ENCODE data around the gene TBC1D21.

Gene TBC1D21

GRCh38 chr15:73870700-73871408 is 2.5 kb upstream of the TBC1D21 start:
- Mint-ChIP-seq H3K27ac (no peak overlapping the region), H3K4me1 (ENCODE audit: low read depth) (peaks cover 7% of the 10 kb centered on the region), H3K27me3 (peaks cover 20% of the 10 kb centered on the region), H3K36me3 (no peaks in the 10 kb centered on the region), H3K4me3 (no peak overlapping the region), H3K9me3 (ENCODE audit: low read depth) (no peaks in the 10 kb centered on the region)

- Mint-ChIP-seq H3K27me3 (peaks cover 22% of the 10 kb centered on the region), H3K36me3 (no peaks in the 10 kb centered on the region)
Measured at GRCh38 chr15:73872346-73872745, 1.0 kb upstream of the TBC1D21 start.

DNA sequence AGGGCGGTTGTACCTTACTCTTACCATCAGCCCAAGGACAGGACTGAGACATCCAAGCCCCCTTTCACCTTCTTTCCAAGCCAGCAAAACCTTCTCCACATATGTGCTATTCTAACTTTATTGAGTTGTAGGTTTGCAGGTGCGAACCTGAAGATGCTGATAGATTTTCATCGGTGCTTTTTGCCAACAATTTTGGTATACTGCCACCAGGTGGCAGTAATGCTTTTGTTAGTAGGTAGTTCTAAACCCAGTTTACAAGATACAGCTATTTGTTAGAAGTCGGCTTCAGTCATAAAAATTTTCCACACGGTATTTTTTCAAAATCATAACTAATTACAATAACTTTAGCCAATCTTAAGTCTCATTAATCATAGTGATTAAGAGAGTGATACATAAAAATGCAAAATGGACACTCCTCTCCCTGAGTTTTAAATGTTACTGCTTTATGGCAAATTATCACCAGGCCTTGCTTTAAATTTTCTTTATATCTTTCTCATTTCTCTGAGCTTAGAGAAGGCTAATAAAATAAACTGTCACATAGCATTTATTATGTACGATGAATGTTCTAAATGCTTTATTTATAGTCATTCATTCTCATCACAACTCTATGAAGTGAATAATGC is 636 bp downstream of the TBC1D21 start:
- Mint-ChIP-seq H3K36me3 (no peaks in the 10 kb centered on the region), H3K27ac (no peak overlapping the region)

More at GRCh38 chr15:73872346-73872745, 1.0 kb upstream of the TBC1D21 start:
- no peaks in the 10 kb centered on the region for H3K9me3 Mint-ChIP-seq (ENCODE audit: low read depth)
- H3K27ac Mint-ChIP-seq = no peak overlapping the region
- no peak overlapping the region for H3K4me3 Mint-ChIP-seq
- H3K4me1 Mint-ChIP-seq (ENCODE audit: low read depth) = no peaks in the 10 kb centered on the region

DNA sequence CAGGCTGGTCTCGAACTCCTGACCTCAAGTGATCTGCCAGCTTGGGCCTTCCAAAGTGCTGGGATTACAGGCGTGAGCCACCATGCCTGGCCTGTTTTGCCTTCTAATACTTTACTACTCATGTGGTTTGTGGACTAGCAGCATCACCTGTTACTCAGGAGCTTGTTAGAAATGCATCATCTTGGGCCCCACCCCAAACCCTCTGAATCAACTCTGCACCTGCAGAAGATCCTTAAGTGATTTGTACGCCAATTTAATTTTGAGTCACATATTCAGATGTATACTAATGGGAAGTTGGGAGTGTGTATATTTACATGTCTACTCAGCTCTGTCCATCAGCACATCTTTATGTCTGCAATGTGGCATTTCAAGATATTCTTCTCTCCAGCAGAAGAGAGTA is 6.1 kb downstream of the TBC1D21 start:
- Mint-ChIP-seq H3K27me3 (peaks cover 13% of the 10 kb centered on the region), H3K27ac (no peak overlapping the region), H3K36me3 (no peaks in the 10 kb centered on the region), H3K9me3 (ENCODE audit: low read depth) (no peaks in the 10 kb centered on the region), H3K4me3 (no peak overlapping the region), H3K4me1 (ENCODE audit: low read depth) (no peaks in the 10 kb centered on the region)

More for the DNA sequence above, 636 bp downstream of the TBC1D21 start:
- H3K4me1 Mint-ChIP-seq (ENCODE audit: low read depth) = no peaks in the 10 kb centered on the region
- no peaks in the 10 kb centered on the region for H3K9me3 Mint-ChIP-seq (ENCODE audit: low read depth)
- H3K4me3 Mint-ChIP-seq = no peak overlapping the region
- H3K27me3 Mint-ChIP-seq = peaks cover 22% of the 10 kb centered on the region

- no peaks in the 10 kb centered on the region for H3K36me3 Mint-ChIP-seq
- H3K27ac Mint-ChIP-seq = no peak overlapping the region
- no peak overlapping the region for H3K4me3 Mint-ChIP-seq
- no peaks in the 10 kb centered on the region for H3K9me3 Mint-ChIP-seq (ENCODE audit: low read depth)
- H3K4me1 Mint-ChIP-seq (ENCODE audit: low read depth) = no peaks in the 10 kb centered on the region
- H3K27me3 Mint-ChIP-seq = peaks cover 10% of the 10 kb centered on the region
Measured at GRCh38 chr15:73881579-73882320, 8.4 kb downstream of the TBC1D21 start.

GRCh38 chr15:73882761-73883419 is 9.5 kb downstream of the TBC1D21 start:
- H3K36me3 Mint-ChIP-seq = no peaks in the 10 kb centered on the region
- H3K4me3 Mint-ChIP-seq = no peak overlapping the region
- no peaks in the 10 kb centered on the region for H3K4me1 Mint-ChIP-seq (ENCODE audit: low read depth)
- H3K27me3 Mint-ChIP-seq = peaks cover 10% of the 10 kb centered on the region
- H3K9me3 Mint-ChIP-seq (ENCODE audit: low read depth) = no peaks in the 10 kb centered on the region
- no peak overlapping the region for H3K27ac Mint-ChIP-seq

GRCh38 chr15:73884159-73884558 is 10.8 kb downstream of the TBC1D21 start:
- Mint-ChIP-seq H3K27ac (no peak overlapping the region), H3K4me1 (ENCODE audit: low read depth) (no peaks in the 10 kb centered on the region), H3K27me3 (peaks cover 10% of the 10 kb centered on the region), H3K4me3 (no peak overlapping the region), H3K36me3 (no peaks in the 10 kb centered on the region), H3K9me3 (ENCODE audit: low read depth) (no peaks in the 10 kb centered on the region)

- Mint-ChIP-seq H3K36me3 (no peaks in the 10 kb centered on the region), H3K9me3 (ENCODE audit: low read depth) (no peaks in the 10 kb centered on the region), H3K27me3 (peaks cover 10% of the 10 kb centered on the region), H3K4me1 (ENCODE audit: low read depth) (no peaks in the 10 kb centered on the region), H3K4me3 (no peak overlapping the region), H3K27ac (no peak overlapping the region)
Measured at GRCh38 chr15:73885954-73886700, 12.8 kb downstream of the TBC1D21 start.

DNA sequence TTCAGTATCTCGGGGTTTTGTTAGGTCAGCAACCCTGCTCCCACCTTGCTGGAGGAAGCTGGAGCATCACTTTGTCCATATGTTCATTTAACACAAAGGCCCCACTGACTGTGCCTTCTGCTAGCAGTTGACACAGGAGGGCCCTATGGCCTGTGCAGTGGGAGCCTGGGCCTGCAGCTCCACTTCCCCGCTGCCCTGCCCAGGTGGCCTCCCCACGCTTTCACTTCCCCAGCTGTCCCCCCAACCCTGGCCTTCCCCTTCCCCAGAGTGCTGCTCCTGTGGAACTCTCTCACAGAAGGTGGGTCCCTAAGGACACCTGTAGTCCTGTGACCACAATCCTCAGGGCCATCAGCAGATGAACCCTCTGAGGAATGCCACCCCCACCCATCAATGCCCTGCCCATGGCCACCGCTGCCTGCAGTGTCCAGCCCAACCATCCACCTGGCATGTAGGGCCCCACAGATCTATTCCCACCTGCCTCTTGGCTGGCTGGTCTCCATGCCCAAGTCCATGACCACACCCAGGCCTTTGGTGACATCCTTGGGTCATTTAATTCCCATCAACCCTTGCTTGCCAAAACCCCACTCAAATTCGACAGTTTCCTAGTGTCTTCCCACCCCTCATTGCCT is 13.5 kb downstream of the TBC1D21 start:
- peaks cover 10% of the 10 kb centered on the region for H3K27me3 Mint-ChIP-seq
- no peaks in the 10 kb centered on the region for H3K36me3 Mint-ChIP-seq
- no peak overlapping the region for H3K4me3 Mint-ChIP-seq
- no peaks in the 10 kb centered on the region for H3K4me1 Mint-ChIP-seq (ENCODE audit: low read depth)
- H3K27ac Mint-ChIP-seq = no peak overlapping the region
- H3K9me3 Mint-ChIP-seq (ENCODE audit: low read depth) = no peaks in the 10 kb centered on the region

DNA sequence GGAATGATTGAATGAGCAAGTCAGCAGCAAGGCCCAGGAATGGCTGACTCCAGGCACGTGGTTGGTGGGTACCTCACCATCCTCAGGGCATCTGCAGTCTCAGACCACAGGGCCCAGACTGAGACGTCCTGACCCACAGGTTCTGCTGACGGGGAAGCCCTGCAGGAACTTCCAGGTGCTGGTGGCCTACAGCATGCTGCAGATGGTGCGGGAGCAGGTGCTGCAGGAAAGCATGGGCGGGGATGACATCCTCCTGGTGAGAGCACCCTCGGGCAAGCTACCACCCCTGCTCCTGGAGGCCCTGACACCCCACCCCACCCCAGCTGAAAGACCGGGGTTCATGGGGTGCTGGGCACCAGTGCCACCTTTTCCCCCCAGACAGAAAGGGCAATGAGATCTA is 14.1 kb downstream of the TBC1D21 start:
- Mint-ChIP-seq H3K27me3 (peaks cover 7% of the 10 kb centered on the region), H3K36me3 (no peaks in the 10 kb centered on the region)

GRCh38 chr15:73888224-73889041 is 15.1 kb downstream of the TBC1D21 start:
- Mint-ChIP-seq H3K36me3 (peaks cover 4% of the 10 kb centered on the region), H3K27me3 (peaks cover 6% of the 10 kb centered on the region), H3K27ac (no peak overlapping the region), H3K9me3 (ENCODE audit: low read depth) (no peaks in the 10 kb centered on the region), H3K4me3 (no peak overlapping the region), H3K4me1 (ENCODE audit: low read depth) (no peaks in the 10 kb centered on the region)

More for the DNA sequence above, 14.1 kb downstream of the TBC1D21 start:
- Mint-ChIP-seq H3K9me3 (ENCODE audit: low read depth) (no peaks in the 10 kb centered on the region), H3K4me1 (ENCODE audit: low read depth) (no peaks in the 10 kb centered on the region), H3K27ac (no peak overlapping the region), H3K4me3 (no peak overlapping the region)

DNA sequence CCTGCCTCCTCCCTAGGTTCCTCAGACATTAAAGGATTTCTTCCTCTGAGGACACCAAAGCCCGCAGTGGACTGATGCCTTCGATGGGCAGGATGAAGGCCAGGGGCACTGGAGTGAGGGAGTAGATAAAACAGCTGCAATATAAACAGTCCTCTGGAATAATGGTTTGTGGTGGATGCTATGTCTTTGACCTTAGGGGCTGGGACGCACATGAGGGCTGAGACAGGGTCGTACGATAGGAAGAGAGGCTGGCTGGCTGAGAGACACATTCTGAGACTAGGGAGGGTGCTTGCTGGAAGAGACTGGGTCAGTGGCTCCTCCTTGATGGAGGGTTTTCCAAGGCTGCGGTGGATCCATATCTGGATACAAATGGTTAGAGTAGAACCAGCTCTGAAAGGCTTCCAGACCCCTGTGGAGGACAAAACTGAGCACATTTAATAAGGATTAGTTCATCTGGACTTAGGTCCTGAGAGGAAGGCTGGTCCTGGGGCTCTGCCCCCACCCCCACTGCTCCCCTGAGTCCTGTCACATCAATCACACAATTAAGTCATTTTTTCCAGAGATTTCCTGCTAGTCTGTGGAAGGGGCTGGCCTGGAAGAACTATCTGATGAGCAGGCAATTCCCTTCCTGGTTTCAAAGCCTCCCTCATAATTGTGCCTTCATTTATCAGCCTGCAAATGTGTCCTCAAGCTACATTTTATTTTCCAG is 15.8 kb downstream of the TBC1D21 start:
- no peak overlapping the region for H3K4me3 Mint-ChIP-seq
- no peak overlapping the region for H3K27ac Mint-ChIP-seq
- H3K36me3 Mint-ChIP-seq = peaks cover 4% of the 10 kb centered on the region
- no peaks in the 10 kb centered on the region for H3K4me1 Mint-ChIP-seq (ENCODE audit: low read depth)
- H3K27me3 Mint-ChIP-seq = peaks cover 2% of the 10 kb centered on the region
- no peaks in the 10 kb centered on the region for H3K9me3 Mint-ChIP-seq (ENCODE audit: low read depth)

- Mint-ChIP-seq H3K27me3 (peaks cover 2% of the 10 kb centered on the region), H3K9me3 (ENCODE audit: low read depth) (no peaks in the 10 kb centered on the region), H3K27ac (no peak overlapping the region)
Measured at GRCh38 chr15:73889762-73890124, 16.4 kb downstream of the TBC1D21 start.

More at GRCh38 chr15:73889762-73890124, 16.4 kb downstream of the TBC1D21 start:
- Mint-ChIP-seq H3K4me3 (no peak overlapping the region), H3K36me3 (peaks cover 4% of the 10 kb centered on the region), H3K4me1 (ENCODE audit: low read depth) (no peaks in the 10 kb centered on the region)
